Upper lobe of right lung (tissue), 1 donor: ENCODE results near the gene FAM20B. TPM values are rescaled to one million over a fixed set of nuclear protein-coding genes. Genes with fewer than 3 reads are reported as not detected.

Source experiments
- ATAC-seq: fragments of 200-7000 bp; cut with Tn5 transposase; one replicate; pipeline ENCODE4 v1.9.1; 2020; ENCODE audit warnings: mild to moderate bottlenecking, moderate library complexity
- DNase-seq: peaks from one replicate; pipeline ENCODE4 v3.0.0-alpha.2; 2020
- H3K27ac ChIP-seq: fragments of 200-600 bp; one replicate; pipeline ENCODE4 v1.8.0; 2022
- H3K27me3 ChIP-seq: fragments of 200-600 bp; one replicate; pipeline ENCODE4 v1.8.0; 2022; ENCODE audit warnings: mild to moderate bottlenecking
- H3K36me3 ChIP-seq: fragments of 200-600 bp; one replicate; pipeline ENCODE4 v1.8.0; 2022
- H3K4me1 ChIP-seq: fragments of 200-600 bp; one replicate; pipeline ENCODE4 v1.8.0; 2022
- H3K4me3 ChIP-seq: fragments of 200-600 bp; one replicate; pipeline ENCODE4 v1.8.0; 2022; ENCODE audit warnings: mild to moderate bottlenecking
- H3K9me3 ChIP-seq: fragments of 200-600 bp; one replicate; pipeline ENCODE4 v1.8.0; 2022
- CTCF ChIP-seq: fragments of 200-600 bp; IDR thresholded peaks from one replicate; pipeline ENCODE4 v1.8.0; 2022; ENCODE audit warnings: antibody characterized with exemption
- intact Hi-C: fragments of 100-400 bp; cut with DNase I; formaldehyde crosslinking; loops from one replicate; pipeline ENCODE4 v1.11.0; 2022
- total RNA-seq: library from RNA; stranded (reverse); fragmentation: NEBNext Ultra II Directional; extraction: Animal tissue kit (Norgen Biotek cat#: 25700); gene quantifications from one replicate; pipeline ENCODE4 v1.2.1, GENCODE V29; 2021
- donor health status: DM: no; HTN: yes; CAD: no; lungs with severe emphysema.

FAM20B gene
- total RNA-seq, 1 donor from 2014 or later = 44.0 TPM

DNA sequence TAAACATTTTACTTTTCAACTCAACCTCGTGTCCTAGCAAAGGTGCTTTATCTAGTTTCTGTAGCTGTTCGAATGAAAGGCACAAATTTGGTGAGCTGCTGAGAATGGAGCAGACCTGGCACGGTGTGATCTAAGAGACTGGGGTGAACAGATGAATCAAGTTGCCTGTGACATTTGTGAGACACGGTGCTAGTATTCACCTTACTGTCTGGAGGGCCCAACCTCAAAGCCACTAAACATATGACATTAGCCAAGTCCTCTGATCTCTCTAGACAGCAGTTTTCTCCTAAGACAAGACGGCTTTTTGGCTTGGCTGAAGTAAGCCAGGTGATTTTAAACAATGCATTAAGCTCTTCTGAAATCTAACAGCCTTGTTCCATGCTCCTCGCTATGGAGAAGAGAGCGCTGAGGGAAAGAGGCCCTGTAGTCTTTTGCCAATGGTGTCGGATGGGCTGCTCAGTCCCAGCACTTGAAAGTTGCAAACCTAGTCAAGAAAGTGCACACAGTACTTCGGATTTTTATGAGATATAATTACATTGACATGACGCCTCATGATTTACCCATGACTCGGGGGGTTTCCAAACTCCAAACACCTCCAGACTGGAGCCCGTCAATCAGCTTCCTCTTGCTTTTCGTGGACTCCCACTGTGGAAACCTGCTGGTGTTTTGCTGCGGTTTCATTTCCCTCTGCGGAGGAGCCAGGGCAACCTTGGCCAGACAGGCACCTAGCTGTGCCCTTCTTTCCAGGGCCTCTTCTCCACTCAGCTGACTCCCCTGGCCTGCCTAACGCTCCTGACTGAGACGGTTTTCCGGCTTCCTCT lies 55.4 kb downstream of the FAM20B start:
- ATAC-seq (no peak), DNase-seq (no peak)
- H3K36me3 ChIP-seq = peaks cover 14% of the 10 kb centered on the region
- no peaks in the 10 kb centered on the region for H3K9me3 ChIP-seq
- H3K27ac ChIP-seq = peak overlapping the region; percentile 91
- no peak for TF ChIP-seq CTCF
- H3K4me1 ChIP-seq = peaks cover 14% of the 10 kb centered on the region
- peak overlapping the region; percentile 94 for H3K4me3 ChIP-seq
- no peaks in the 10 kb centered on the region for H3K27me3 ChIP-seq
- intact Hi-C loops = no loop called here

DNA sequence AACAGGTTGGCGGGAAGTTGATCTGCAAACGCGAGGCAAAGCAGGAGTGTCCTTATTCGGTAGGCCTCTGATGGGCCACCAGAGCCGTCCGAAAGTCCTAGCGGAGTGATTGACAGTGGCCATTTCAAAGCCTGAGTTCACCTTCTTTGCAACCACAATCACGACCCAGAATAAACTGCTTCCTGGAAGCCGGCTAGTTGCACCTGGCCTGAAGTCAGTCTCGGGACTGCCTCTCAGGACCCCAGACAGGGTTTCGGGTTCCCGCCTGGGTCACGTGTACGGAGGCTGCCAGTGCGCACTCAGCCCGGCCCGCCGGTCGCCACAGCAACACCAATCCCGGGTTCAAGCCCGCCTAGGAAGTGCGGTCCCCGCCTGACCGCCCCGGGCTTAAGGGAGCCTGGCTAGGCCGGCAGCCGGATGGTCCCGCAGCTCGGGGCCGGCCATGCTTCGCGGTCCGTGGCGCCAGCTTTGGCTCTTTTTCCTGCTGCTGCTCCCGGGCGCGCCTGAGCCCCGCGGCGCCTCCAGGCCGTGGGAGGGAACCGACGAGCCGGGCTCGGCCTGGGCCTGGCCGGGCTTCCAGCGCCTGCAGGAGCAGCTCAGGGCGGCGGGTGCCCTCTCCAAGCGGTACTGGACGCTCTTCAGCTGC lies 56.1 kb downstream of the FAM20B start, which contains the start of gene TOR3A:
TOR3A (plus strand) TSS at position 384 of the 646 bp plus-strand sequence; CDS start at position 443, 59 bp downstream.
- intact Hi-C loops = no loop called here
- Histone ChIP-seq H3K9me3 (no peaks in the 10 kb centered on the region), H3K27me3 (no peaks in the 10 kb centered on the region), H3K4me3 (peak within 1 kb of the TSS; percentile 94), H3K4me1 (peaks cover 14% of the 10 kb centered on the region), H3K36me3 (peaks cover 15% of the 10 kb centered on the region), H3K27ac (peak within 1 kb of the TSS; percentile 91)
- TF ChIP-seq CTCF = no peak
- DNase-seq (peak; percentile 97), ATAC-seq (peak; percentile 96)

DNA sequence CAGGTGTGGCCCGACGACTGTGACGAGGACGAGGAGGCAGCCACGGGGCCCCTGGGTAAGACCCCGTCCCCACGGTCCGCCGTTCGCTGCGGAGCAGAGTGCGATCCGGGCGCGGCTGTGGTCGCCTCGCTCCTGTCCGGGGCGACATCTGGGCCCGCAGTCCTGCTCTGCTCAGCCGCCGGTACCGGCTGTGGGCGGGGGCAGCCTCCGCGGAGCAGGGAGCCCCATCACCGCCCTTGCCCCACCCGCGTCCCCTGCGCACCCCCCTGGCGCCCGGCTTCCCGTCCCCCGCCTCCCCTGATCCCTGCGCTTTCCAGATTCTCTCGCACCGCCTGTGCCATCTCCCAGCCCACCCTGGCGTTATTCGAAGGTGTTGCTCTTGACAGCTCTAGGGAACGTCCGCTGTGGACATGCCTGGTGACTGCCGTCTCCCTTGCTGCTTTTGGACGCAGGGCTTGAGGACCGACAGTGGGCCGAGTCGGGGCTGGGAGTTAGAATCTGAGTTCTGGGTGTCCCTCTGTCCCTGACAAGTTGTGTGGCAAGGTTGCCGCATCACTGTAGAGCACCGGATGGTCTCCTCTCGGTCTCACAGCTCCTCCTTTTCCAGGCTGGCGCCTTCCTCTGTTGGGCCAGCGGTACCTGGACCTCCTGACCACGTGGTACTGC lies 56.8 kb downstream of the FAM20B start:
- Histone ChIP-seq H3K36me3 (peaks cover 15% of the 10 kb centered on the region), H3K27me3 (no peaks in the 10 kb centered on the region), H3K4me1 (peaks cover 14% of the 10 kb centered on the region), H3K27ac (peak overlapping the region; percentile 91), H3K9me3 (no peaks in the 10 kb centered on the region), H3K4me3 (peak overlapping the region; percentile 94)
- intact Hi-C loops = no loop called here
- peak; percentile 76 for DNase-seq
- ATAC-seq = peak; percentile 64
- TF ChIP-seq CTCF = no peak

DNA sequence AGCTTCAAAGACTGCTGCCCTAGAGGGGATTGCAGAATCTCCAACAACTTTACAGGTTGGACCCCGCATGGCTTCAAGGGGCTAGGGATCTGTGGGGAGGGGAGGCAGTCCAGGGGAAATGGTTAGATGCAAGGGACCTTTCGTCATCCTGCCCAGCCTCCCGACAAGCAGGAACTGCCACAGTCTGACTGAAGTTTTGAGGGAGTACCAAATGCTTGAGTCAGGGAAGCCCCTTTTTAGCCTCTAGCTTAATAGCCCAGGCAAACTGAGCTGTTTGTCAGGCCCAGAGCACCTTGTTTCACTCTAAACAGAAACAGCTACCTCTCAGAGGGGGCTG lies 57.3 kb downstream of the FAM20B start:
- Histone ChIP-seq H3K36me3 (peaks cover 18% of the 10 kb centered on the region), H3K4me1 (peaks cover 14% of the 10 kb centered on the region), H3K9me3 (no peaks in the 10 kb centered on the region), H3K27ac (peak overlapping the region; percentile 91), H3K4me3 (peak overlapping the region; percentile 94), H3K27me3 (no peaks in the 10 kb centered on the region)
- ATAC-seq (no peak), DNase-seq (no peak)
- TF ChIP-seq CTCF = no peak
- intact Hi-C loops = no loop called here

DNA sequence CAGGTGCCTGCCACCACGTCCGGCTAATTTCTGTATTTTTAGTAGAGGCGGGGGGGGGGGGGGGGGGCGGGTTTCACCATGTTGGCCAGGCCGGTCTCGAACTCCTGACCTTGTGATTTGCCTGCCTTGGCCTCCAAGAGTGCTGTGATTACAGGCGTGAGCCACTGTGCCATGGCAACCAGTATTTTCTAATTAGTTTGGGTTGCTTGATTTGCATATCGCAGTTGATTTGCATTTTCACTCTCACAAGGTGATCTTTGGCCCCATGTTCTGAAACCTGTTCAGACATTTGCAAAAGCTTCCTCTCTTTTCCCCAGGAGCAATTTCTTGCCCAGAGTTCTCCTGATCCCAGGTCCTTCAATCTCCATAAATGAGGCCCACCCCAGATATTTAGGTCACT lies 57.8 kb downstream of the FAM20B start:
- H3K27ac ChIP-seq = no peak overlapping the region
- H3K36me3 ChIP-seq = peaks cover 24% of the 10 kb centered on the region
- H3K4me3 ChIP-seq = no peak overlapping the region
- no peaks in the 10 kb centered on the region for H3K27me3 ChIP-seq
- DNase-seq (no peak), ATAC-seq (no peak)
- intact Hi-C loops = no loop called here
- H3K9me3 ChIP-seq = no peaks in the 10 kb centered on the region
- peaks cover 14% of the 10 kb centered on the region for H3K4me1 ChIP-seq
- no peak for TF ChIP-seq CTCF
